Ishikawa (cell line): Measurements from ENCODE around the gene WNT4.
A peak's percentile ranks its signal among the peaks of the same experiment; 100 is the strongest.

Source experiments
- CEBPB ChIP-seq: IDR thresholded peaks from 2 replicates; pipeline ENCODE4 v1.6.1; 2012
- CREB1 ChIP-seq: IDR thresholded peaks from 2 replicates; pipeline ENCODE4 v1.6.1; 2012; ENCODE audit warnings: low read depth
- EGR1 ChIP-seq: IDR thresholded peaks from 2 replicates; pipeline ENCODE4 v1.6.1; 2012
- EP300 ChIP-seq: IDR thresholded peaks from 2 replicates; pipeline ENCODE4 v1.6.1; 2012; ENCODE audit warnings: borderline replicate concordance
- FOXM1 ChIP-seq: IDR thresholded peaks from 2 replicates; pipeline ENCODE4 v1.6.1; 2012; ENCODE audit warnings: low read depth, borderline replicate concordance
- NFIC ChIP-seq: IDR thresholded peaks from 2 replicates; pipeline ENCODE4 v1.6.1; 2012
- RAD21 ChIP-seq: IDR thresholded peaks from 2 replicates; pipeline ENCODE4 v1.6.1; 2012; ENCODE audit warnings: low read depth
- REST ChIP-seq: IDR thresholded peaks from 2 replicates; pipeline ENCODE4 v1.6.1; 2012; ENCODE audit warnings: low read depth, mild to moderate bottlenecking
- TAF1 ChIP-seq: IDR thresholded peaks from 2 replicates; pipeline ENCODE4 v1.6.1; 2012; ENCODE audit warnings: low read depth, mild to moderate bottlenecking
- TCF12 ChIP-seq: IDR thresholded peaks from 2 replicates; pipeline ENCODE4 v1.6.1; 2012; ENCODE audit warnings: low read depth
- TEAD4 ChIP-seq: IDR thresholded peaks from 2 replicates; pipeline ENCODE4 v1.6.1; 2012
- USF1 ChIP-seq: IDR thresholded peaks from 2 replicates; pipeline ENCODE4 v1.6.1; 2012
- YY1 ChIP-seq: IDR thresholded peaks from 2 replicates; pipeline ENCODE4 v1.6.1; 2012; ENCODE audit warnings: low read depth
- ZBTB7A ChIP-seq: IDR thresholded peaks from 2 replicates; pipeline ENCODE4 v1.6.1; 2012; ENCODE audit warnings: low read depth
- TF ChIP-seq, protein P1 (sequence below): IDR thresholded peaks from 2 replicates; pipeline ENCODE4 v1.6.1; 2012

The WNT4 gene

GRCh38 chr1:22107126-22107525, 35.8 kb downstream of the WNT4 start:
- TF ChIP-seq YY1 = no peak
- TF ChIP-seq RAD21 = no peak
- no peak for TF ChIP-seq EP300
- no peak for TF ChIP-seq NFIC

DNA sequence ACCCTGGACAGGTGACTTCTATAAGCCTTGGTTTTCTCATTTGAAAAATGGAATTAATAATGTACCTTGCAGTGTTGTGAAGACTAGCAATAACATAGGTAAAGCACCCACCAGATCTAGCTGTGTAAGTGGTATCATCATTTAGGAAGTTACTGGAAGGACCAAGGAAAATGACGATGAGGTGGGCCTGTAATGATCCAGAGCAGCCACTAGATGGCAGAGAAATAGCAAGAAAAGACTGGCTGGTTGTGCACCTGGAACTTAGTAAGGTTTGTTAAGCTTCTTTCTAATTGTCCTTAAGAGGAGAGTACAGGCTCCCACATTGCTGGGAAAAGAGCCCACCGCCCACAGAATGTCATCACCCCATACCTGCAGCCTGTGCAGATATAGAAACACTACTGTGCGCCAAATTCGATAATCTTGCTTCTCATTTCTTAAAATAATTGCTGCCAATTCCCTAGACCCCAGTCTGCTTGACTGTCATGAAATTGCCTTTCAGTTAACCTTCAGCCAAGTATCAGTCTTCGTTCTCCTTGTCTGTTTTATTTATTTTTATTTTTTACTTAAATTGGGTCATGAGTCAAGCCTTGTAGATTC, 37.2 kb downstream of the WNT4 start:
- TF ChIP-seq CREB1 = no peak
- TF ChIP-seq RAD21 = peak; percentile 55

- TF ChIP-seq NFIC (no peak), YY1 (no peak), CREB1 (no peak), USF1 (no peak), TAF1 (no peak), EGR1 (no peak)
Measured at GRCh38 chr1:22104865-22105437, 37.9 kb downstream of the WNT4 start.

GRCh38 chr1:22104094-22104493, 38.8 kb downstream of the WNT4 start:
- TF ChIP-seq CEBPB (no peak), RAD21 (no peak), EP300 (no peak), TAF1 (no peak), TEAD4 (no peak), FOXM1 (no peak), REST (no peak), USF1 (no peak), NFIC (no peak)

DNA sequence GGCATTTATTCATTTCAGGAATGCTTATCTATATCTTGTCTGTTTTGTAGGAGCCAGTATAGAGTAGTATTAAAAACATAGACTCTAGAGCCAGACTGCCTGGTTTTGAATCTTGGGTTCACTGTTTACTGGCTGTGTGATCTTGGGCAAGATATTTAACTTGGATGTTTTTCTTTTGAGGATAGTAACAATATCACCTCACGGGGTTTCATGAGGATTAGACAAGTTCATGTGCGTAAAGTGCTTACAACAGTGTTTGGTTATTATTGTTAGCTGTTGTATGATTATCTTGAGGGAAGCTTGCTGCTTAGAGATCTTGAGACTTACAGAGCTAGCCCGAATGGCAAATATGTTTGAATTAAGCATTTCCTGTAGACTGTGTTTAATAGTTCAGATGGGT, 40.2 kb downstream of the WNT4 start:
- TF ChIP-seq YY1 = no peak
- no peak for TF ChIP-seq EP300
- TF ChIP-seq NFIC = no peak
- no peak for TF ChIP-seq CEBPB
- TF ChIP-seq EGR1 = no peak
- no peak for TF ChIP-seq RAD21
- TF ChIP-seq, protein P1, sequence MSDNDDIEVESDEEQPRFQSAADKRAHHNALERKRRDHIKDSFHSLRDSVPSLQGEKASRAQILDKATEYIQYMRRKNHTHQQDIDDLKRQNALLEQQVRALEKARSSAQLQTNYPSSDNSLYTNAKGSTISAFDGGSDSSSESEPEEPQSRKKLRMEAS = no peak
- TF ChIP-seq TEAD4 = no peak
- no peak for TF ChIP-seq CREB1
- no peak for TF ChIP-seq FOXM1
- no peak for TF ChIP-seq TCF12
- no peak for TF ChIP-seq ZBTB7A
- TF ChIP-seq USF1 = no peak
- TF ChIP-seq REST = no peak
- TF ChIP-seq TAF1 = no peak

GRCh38 chr1:22101995-22102394, 40.9 kb downstream of the WNT4 start:
- TF ChIP-seq YY1 (no peak), USF1 (no peak), TCF12 (no peak), EGR1 (no peak), RAD21 (no peak), CEBPB (no peak), NFIC (no peak), REST (no peak)
- TF ChIP-seq, protein P1 = no peak
